OCI-LY3 (cell line): ENCODE results near the gene KIRREL1.

Source experiments
- H2AFZ ChIP-seq: fragments of 200-600, 300-600 bp; shearing (Covaris generic); 2 replicates; pipeline ENCODE4 v1.6.0; 2014; ENCODE audit warnings: antibody characterized with exemption, low read depth, low read length
- H3K27ac ChIP-seq: fragments of 200-600, 300-600 bp; sonication (generic); 2 replicates; pipeline ENCODE4 v1.5.1; 2014; ENCODE audit warnings: mild to moderate bottlenecking, low read length, moderate library complexity, mixed read lengths
- H3K27me3 ChIP-seq: fragments of 200-600, 300-600 bp; sonication (generic); 2 replicates; pipeline ENCODE4 v1.6.1; 2014; ENCODE audit warnings: low read depth, low read length, mixed read lengths
- H3K36me3 ChIP-seq: fragments of 200-600, 300-600 bp; sonication (generic); replicated peaks from 2 replicates; pipeline ENCODE3; 2014; ENCODE audit warnings: low read depth, low read length, mixed read lengths
- H3K4me1 ChIP-seq: fragments of 300-600, 200-600 bp; sonication (generic); 2 replicates; pipeline ENCODE4 v1.6.1; 2014; ENCODE audit warnings: low read length, mixed read lengths
- H3K4me2 ChIP-seq: fragments of 200-600, 300-600 bp; sonication (generic); 2 replicates; pipeline ENCODE4 v1.6.1; 2014; ENCODE audit warnings: low read length, mixed read lengths
- H3K4me3 ChIP-seq: fragments of 300-600, 200-600 bp; sonication (generic); 2 replicates; pipeline ENCODE4 v1.5.1; 2014; ENCODE audit warnings: antibody characterized with exemption, mild to moderate bottlenecking, low read length, moderate library complexity
- H3K79me2 ChIP-seq: fragments of 300-600, 200-600 bp; shearing (Covaris generic); 2 replicates; pipeline ENCODE4 v1.6.1; 2014; ENCODE audit warnings: mild to moderate bottlenecking, low read length, mixed read lengths
- H3K9ac ChIP-seq: fragments of 300-600, 200-600 bp; shearing (Covaris generic); 2 replicates; pipeline ENCODE4 v1.6.0; 2014; ENCODE audit warnings: mild to moderate bottlenecking, low read length, moderate library complexity
- H3K9me3 ChIP-seq: fragments of 200-600, 300-600 bp; shearing (Covaris generic); 2 replicates; pipeline ENCODE4 v1.6.1; 2014; ENCODE audit warnings: low read length, mixed read lengths; ENCODE audit not compliant: insufficient read depth
- H4K20me1 ChIP-seq: fragments of 200-600, 300-600 bp; sonication (generic); 2 replicates; pipeline ENCODE4 v1.6.1; 2016; ENCODE audit warnings: low read length, mixed read lengths; ENCODE audit not compliant: insufficient read depth
- EZH2phosphoT487 ChIP-seq: fragments of 200-600 bp; shearing (Covaris generic); IDR thresholded peaks from 2 replicates; pipeline ENCODE4 v1.6.1; 2018; ENCODE audit warnings: antibody characterized with exemption, mixed run types, low read depth
- TF ChIP-seq, protein P1 (sequence below): fragments of 200-600, 300-600 bp; sonication (generic); IDR thresholded peaks from 2 replicates; pipeline ENCODE4 v1.5.1; 2014; ENCODE audit warnings: antibody characterized with exemption, low read length, low read depth

Gene KIRREL1

DNA sequence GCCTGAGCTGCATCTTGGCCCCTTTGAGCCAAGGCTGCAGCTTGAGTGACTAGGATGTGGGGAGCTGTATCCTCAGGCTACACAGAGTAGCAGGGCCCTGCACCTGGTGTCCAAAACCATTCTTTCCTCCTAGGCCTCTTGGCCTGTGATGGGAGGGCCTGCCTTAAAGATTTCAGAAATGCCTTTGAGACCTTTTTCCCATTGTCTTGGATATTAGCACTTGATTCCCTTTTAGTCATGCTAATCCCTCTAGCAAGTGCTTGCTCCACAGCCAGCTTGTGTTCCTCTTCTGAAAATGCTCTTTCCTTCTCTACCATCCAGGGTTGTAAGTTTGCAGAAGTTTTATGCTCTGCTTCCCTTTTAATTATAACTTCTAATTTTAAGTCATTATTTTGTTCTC, 21.7 kb upstream of the KIRREL1 start:
- H3K79me2 ChIP-seq: no peaks in the 10 kb centered on the region
- H3K27me3 ChIP-seq: peaks cover 46% of the 10 kb centered on the region
- H3K9me3 ChIP-seq: no peaks in the 10 kb centered on the region
- H4K20me1 ChIP-seq: no peaks in the 10 kb centered on the region
- H3K9ac ChIP-seq: no peak overlapping the region
- TF ChIP-seq, protein P1, sequence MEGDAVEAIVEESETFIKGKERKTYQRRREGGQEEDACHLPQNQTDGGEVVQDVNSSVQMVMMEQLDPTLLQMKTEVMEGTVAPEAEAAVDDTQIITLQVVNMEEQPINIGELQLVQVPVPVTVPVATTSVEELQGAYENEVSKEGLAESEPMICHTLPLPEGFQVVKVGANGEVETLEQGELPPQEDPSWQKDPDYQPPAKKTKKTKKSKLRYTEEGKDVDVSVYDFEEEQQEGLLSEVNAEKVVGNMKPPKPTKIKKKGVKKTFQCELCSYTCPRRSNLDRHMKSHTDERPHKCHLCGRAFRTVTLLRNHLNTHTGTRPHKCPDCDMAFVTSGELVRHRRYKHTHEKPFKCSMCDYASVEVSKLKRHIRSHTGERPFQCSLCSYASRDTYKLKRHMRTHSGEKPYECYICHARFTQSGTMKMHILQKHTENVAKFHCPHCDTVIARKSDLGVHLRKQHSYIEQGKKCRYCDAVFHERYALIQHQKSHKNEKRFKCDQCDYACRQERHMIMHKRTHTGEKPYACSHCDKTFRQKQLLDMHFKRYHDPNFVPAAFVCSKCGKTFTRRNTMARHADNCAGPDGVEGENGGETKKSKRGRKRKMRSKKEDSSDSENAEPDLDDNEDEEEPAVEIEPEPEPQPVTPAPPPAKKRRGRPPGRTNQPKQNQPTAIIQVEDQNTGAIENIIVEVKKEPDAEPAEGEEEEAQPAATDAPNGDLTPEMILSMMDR: no peak
- no peak for TF ChIP-seq EZH2phosphoT487
- H3K36me3 ChIP-seq: no peaks in the 10 kb centered on the region
- H3K27ac ChIP-seq: no peak overlapping the region
- no peak overlapping the region for H2AFZ ChIP-seq
- H3K4me3 ChIP-seq: no peak overlapping the region
- no peak overlapping the region for H3K4me2 ChIP-seq
- no peaks in the 10 kb centered on the region for H3K4me1 ChIP-seq

DNA sequence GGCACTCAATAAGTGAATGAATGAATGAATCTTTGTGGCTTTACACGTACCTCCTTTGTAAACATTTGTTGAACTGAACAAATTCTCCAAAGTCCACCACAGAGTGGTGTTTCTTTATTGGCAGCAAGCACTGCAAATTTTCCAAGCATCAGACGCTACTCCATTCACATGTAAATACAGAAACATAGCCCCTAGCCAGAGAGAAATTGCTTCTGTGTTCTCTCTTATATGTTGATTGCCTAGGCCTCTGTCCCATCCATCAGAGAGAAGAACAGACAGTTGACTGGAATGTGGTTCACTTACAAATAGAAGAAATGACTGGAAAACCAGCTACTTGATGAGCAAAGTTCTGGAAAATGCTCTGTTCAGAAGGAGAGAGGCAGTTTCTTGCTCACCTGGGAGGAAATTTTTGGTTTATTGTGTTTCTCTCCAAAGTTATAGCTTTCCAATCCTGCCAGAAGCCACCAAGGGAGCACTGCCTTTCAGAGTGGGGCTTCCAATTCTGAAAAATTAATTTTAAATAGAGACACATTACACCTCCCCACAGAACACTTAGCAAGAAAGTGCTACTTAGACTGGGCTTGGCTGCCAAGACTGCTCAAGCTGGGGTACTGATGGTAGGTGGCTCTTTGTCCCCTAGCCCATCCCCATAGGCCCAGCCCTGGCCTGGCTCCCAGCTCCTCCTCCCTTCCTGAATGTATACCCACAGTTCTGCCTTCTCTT, 18.1 kb upstream of the KIRREL1 start:
- Histone ChIP-seq H3K4me3 (no peak overlapping the region), H4K20me1 (no peaks in the 10 kb centered on the region), H3K27ac (no peak overlapping the region), H3K9ac (no peak overlapping the region), H3K4me1 (no peaks in the 10 kb centered on the region), H3K79me2 (no peaks in the 10 kb centered on the region), H2AFZ (no peak overlapping the region), H3K36me3 (no peaks in the 10 kb centered on the region), H3K4me2 (no peak overlapping the region), H3K27me3 (peaks cover 39% of the 10 kb centered on the region), H3K9me3 (no peaks in the 10 kb centered on the region)
- TF ChIP-seq, protein P1: no peak
- TF ChIP-seq EZH2phosphoT487: no peak

DNA sequence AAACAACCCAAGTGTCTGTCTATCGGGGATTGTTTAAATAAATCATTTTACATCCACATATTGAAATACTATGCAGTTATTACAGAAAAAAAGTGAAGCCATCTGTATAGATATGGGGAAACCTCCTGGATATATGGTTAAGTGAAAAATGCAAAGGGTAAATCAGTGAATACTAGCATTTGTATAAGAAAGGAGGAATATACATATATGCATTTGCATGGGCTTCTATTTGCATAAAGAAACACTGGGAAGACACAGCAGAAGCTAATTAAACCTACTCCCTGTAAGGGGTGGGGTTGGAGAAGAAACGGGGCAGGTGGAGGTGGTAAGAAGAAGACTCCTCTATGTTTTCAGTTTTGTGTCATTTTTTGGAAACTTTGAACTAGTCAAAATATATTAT, 16.6 kb upstream of the KIRREL1 start:
- Histone ChIP-seq H3K27ac (no peak overlapping the region), H3K4me2 (no peak overlapping the region), H3K27me3 (peaks cover 35% of the 10 kb centered on the region), H3K4me1 (no peaks in the 10 kb centered on the region), H3K9ac (no peak overlapping the region), H3K79me2 (no peaks in the 10 kb centered on the region), H3K4me3 (no peak overlapping the region), H2AFZ (no peak overlapping the region), H4K20me1 (no peaks in the 10 kb centered on the region), H3K36me3 (no peaks in the 10 kb centered on the region), H3K9me3 (no peaks in the 10 kb centered on the region)
- TF ChIP-seq, protein P1: no peak
- TF ChIP-seq EZH2phosphoT487: no peak

DNA sequence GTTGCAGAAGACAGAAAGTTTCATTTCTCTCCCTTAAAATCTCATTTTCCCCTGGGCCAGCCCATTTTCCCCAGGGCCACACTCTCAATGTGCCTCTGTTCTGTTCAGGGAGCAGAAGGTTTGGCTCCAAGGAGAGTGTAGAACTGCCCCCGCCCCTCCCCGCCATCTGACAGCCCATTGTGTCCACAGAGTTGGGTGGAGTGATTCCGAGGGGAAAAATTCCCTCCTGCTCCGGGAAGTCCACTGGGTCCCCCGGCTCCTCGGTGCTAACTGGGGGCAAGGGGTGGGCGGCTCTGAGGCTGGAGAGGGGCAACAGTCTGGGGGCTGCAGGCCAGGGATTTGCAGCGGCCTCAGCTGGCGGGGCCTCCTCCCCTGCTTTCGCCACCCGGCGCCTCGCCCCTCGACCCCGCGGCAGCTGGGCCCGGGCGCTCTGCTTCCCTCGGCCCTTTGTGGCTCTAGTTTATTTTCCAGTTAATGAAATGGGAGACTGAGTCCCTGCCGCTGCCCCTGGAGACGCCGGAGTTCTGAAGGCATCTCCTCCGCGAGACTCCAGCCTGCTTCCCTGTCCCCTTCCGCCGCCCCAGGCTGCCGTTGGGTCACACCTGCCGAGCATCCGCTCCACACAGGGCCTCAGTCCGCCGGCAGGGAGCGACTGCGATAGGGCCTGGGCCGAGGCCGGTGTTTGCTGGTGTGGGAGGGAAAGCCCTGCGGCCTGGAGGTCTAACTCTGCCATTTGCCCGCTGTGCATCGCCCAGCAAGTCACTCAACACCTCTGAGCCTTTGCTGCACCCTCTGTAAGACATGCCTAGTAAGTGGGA, 14.7 kb upstream of the KIRREL1 start:
- Histone ChIP-seq H3K4me3 (no peak overlapping the region), H3K36me3 (no peaks in the 10 kb centered on the region), H4K20me1 (no peaks in the 10 kb centered on the region), H3K4me1 (no peaks in the 10 kb centered on the region), H3K9me3 (no peaks in the 10 kb centered on the region), H3K27me3 (peaks cover 42% of the 10 kb centered on the region), H3K79me2 (no peaks in the 10 kb centered on the region), H2AFZ (no peak overlapping the region), H3K9ac (no peak overlapping the region), H3K27ac (no peak overlapping the region), H3K4me2 (no peak overlapping the region)
- TF ChIP-seq EZH2phosphoT487: no peak
- TF ChIP-seq, protein P1: no peak
